ENCODE measurements around the gene DNAH6.

Gene DNAH6

DNA sequence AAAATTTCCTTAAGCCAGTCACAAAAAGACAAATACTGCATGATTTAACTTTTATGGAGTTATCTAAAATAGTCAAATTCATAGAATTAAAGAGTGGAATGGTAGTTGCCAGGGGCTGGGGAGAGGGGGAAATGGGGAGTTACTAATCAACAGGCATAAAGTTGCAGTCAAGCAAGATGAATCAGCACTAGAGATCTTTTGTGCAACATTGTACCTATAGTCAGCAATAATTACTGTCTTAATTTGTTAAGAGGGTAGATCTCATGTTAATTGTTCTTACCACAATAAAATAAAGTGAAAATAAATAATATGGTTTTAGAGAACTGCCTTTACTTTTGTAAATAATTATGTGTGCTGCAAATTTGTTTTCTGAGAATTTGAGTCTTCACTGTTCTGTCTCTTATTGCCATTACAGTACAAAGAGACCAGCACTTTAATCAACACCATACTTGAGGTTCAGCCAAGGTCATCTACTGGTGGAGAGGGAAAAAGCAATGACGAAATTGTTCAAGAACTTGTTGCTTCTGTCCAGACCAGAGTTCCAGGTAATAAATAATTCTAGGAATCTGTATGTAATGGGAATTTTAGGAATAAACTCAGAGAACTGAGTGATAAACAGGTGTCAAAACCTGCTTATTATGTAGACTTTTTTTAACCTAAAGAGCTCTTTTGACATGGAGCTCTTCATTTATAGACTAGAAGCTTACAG is 289.1 kb downstream of the DNAH6 start:
- DNase-seq = no peak

- no peak for DNase-seq
Measured at GRCh38 chr2:84807063-84807485, 290.8 kb downstream of the DNAH6 start.

DNA sequence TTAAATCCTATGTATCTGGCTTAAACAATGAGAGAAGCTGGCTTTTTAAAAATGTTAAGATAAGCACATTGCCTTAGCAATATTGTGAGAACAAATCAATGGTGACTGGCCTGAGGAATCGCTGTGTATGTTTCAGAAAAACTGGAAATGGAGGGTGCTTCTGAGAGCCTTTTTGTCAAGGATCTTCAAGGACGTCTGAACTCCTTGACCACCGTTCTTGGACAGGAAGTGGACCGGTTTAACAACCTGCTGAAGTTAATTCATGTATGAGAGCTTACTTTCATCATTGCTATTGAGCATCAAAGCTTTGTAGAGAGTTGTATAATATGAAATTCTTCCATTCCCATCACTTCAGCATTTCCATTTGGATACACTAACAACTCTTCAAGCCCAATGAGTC is 292.0 kb downstream of the DNAH6 start:
- no peak for DNase-seq

- no peak for DNase-seq
Measured at GRCh38 chr2:84811839-84812431, 295.6 kb downstream of the DNAH6 start.

- no peak for DNase-seq
Measured at GRCh38 chr2:84815146-84815545, 298.8 kb downstream of the DNAH6 start.

DNA sequence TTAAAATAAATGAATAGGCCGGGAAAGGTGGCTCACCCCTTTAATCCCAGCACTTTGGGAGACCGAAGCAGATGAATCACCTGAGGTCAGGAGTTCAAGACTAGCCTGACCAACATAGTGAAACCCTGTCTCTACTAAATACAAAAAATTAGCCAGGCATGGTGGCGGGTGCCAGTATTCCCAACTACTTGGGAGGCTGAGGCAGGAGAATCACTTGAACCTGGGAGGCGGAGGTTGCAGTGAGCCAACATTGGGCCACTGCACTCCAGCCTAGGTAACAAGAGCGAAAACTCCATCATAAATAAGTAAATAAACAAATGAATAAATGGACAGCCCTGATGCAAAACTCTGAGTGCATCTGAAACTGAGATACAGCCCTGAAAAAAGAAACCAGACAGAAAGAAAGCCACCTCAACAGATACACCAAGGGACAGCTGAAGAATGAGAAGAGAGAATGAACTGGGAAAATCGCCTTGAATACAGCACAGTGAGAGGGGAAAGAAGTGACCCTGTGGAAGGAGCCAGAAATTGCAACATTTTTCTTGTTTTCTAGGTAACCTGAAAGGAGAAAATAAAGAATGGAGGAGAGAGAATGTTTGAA is 300.2 kb downstream of the DNAH6 start:
- DNase-seq = no peak

- DNase-seq = no peak
Measured at GRCh38 chr2:84817239-84817655, 300.9 kb downstream of the DNAH6 start.

GRCh38 chr2:84821806-84822205 is 305.5 kb downstream of the DNAH6 start:
- DNase-seq = no peak

GRCh38 chr2:84823229-84823628 is 306.9 kb downstream of the DNAH6 start:
- DNase-seq = no peak

- DNase-seq = no peak
Measured at GRCh38 chr2:84823788-84824187, 307.5 kb downstream of the DNAH6 start.

GRCh38 chr2:84827978-84828575 is 311.8 kb downstream of the DNAH6 start:
- DNase-seq = no peak

- no peak for DNase-seq
Measured at GRCh38 chr2:84829693-84830092, 313.4 kb downstream of the DNAH6 start.

DNA sequence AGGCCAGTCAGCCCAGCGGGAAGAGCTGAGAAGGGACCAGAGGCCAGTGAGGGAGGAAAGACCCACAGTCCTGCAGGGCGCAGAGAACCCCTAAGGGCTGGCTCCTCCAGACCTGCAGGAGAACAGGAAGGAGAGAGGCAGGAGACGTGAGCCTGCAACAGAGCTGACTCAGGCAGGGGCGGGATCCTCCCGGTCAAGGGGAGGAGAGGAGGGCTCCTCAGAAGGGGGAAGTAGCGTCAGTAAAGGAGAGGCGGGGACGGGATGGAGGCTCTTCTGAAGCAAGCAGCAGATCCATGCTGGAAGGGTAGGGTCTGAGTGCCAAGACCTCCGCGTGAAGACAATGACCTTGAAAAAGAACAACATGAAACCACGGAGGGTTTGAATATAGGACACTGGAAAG is 313.8 kb downstream of the DNAH6 start:
- DNase-seq = no peak

DNA sequence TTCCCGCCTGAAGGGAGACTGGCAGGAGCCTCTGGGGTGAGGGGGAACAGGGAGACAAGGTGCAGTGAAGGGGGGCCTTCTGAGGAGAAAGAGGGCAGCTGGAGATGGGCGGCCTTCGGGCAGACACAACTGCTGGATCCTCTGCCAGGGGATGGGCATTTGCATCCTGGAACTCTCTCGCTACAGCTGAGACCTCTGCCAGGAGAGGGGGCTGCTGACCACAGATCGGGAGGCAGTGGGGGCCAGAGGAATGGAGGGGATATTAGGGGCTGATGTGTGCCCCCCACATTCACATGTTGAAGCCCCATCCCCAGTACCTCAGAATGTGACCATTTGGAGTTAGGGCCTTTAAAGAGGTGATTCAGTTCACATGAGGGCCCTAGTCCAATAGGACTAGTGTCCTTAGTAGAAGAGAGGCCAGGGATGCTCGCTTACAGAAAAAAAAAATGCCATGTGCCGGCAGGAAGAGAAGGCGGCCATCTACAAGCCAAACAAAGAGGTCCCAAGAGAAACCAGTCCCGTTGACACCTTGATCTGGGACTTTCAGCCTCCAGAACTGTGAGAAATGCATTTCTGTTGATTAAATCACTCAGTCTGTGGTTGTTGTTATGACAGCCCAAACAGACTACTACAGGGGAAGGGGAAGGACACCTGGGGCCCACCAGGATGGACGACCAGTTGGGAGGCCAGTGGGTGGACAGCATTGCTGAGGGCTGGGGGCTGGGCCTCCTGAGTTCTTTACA is 314.6 kb downstream of the DNAH6 start:
- DNase-seq = no peak

GRCh38 chr2:84832772-84833461 is 316.6 kb downstream of the DNAH6 start:
- no peak for DNase-seq

DNA sequence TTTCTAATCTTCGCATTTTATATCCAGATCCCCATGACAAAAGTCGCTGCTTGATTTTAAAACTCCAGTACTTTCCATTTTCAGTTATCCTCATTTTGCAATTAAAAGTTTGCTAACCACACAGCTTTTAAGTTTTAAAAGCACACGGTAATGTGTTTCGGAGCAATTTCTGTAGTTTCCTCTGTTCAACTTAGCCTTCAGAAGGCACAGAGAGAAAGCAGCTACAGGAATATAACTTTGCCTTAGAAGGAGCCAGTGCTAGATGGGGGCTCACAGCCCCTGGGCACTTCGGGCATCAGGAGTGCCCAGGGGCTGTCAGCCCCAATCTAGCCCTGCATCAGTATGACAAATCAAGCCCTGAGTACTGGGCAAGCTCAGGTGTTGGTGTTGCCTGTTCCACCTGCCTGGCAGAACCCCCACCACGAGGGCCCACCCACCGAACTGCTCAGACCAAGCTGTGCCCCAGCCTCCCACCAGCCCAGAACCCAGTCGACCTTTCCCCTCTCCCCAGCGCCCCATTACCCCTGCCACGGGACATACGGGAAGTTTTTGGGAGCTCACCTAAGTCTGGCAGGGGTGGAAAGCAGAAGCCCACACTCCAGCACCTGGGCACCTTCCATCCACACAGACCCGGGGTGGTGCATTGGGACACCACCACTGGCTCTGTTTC is 317.3 kb downstream of the DNAH6 start:
- no peak for DNase-seq

DNA sequence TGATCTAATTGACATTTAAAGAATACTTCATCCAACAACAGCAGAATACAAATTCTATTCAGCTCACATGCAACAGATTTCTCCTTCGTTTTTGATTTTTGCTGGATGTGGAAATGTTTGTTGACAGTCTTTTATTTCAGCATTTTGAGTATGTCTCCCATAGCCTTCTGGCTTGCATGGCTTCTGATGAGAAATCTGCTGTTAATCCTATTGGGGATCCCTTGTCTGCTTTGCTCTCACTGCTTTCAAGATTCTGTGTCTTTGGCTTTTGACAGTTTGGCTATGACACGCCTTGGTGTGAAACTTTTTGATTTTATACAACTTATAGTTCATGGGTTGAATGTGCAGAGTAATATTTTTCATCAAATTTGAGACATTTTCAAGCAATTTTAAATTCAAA is 319.9 kb downstream of the DNAH6 start:
- no peak for DNase-seq

DNA sequence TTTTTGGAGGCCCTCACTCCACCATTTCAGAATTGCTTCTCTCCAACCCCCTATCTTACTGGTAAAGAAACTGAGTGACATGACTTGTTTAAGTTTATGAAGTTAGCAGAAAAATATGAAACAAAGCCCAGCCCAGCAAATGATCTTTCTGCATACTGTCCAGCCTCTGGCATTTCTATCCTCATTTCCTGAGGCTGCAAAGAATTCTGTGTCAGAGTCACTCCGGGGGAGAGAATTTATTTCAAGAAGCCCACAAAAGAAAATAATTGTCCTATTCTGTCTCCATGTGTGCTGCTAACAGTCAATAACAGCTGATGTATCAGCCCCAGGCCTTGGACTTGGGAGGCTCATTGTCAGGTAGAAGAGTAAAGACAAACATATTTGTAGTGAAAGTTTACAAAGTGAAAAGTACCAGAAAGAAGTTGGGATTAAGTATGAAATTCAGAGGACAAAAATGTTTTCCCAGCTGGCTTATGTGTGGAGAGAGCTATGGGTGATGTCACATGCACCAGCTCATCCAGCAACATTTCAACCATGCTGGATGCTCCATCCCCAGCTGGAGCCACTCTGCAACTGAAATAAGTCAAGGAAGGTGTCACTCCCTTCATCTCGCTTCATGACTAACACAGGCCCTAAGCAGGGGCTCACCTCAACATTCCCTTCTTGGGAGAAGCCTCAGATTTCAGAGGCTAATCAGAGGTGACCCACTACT is 322.3 kb downstream of the DNAH6 start:
- DNase-seq = no peak

DNA sequence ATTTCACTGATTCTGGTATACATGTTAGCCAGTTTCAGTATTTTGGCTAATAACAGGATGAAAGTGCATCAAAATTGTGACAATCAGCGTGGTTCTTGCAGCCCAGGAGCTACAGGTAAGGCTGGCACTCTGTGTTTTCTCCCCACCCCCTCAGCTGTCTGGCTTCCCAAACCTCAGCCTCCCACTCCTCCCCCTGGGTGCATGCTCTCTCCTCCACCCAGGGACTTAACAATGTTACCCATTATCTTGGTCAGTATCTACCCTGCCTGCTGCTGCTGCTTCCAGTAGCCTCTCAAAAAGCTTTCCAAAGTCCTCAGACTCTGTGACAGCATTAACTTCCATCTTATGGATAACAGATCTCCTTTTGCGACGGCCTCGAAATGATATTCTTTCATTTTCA is 323.6 kb downstream of the DNAH6 start:
- no peak for DNase-seq

DNA sequence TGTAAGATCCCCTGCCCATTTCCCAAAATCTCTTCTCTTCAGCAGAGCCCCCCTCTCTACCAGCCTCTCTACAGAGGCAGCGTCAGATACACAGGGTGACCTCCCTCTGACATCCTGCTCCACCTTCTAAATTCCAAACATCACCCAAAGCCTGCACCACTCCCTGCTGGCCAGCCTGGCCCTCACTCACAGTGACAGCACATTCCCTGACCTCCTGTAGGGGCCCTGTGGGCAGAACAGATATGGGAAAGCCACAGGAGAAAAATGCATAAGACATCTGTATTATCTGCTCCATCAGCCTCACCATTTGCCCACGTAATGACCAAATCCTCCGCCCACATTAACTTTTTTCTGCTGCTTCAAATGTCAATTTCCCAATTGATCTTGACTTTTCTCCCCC is 324.0 kb downstream of the DNAH6 start:
- no peak for DNase-seq

GRCh38 chr2:84841577-84841976 is 325.3 kb downstream of the DNAH6 start:
- no peak for DNase-seq

GRCh38 chr2:84844141-84844540 is 327.8 kb downstream of the DNAH6 start:
- no peak for DNase-seq
